Measurements from ENCODE around the gene ASCC1. TPM values are rescaled to one million over a fixed set of nuclear protein-coding genes. Genes with fewer than 3 reads are reported as not detected.

The ASCC1 gene
- total RNA-seq, 1 experiment from 2014 or later = 12.6 TPM

- no peaks in the 10 kb centered on the region for H3K9me3 ChIP-seq
- H3K36me3 ChIP-seq = peaks cover 15% of the 10 kb centered on the region
- H3K27me3 ChIP-seq = no peaks in the 10 kb centered on the region
- DNase-seq = no peak
- no peak overlapping the region for H3K4me3 ChIP-seq
Measured at GRCh38 chr10:72201293-72201692, 14.8 kb downstream of the ASCC1 start.

- Histone ChIP-seq H3K27me3 (no peaks in the 10 kb centered on the region), H3K36me3 (peaks cover 18% of the 10 kb centered on the region), H3K9me3 (no peaks in the 10 kb centered on the region), H3K4me3 (no peak overlapping the region)
- DNase-seq = no peak
Measured at GRCh38 chr10:72200883-72201282, 15.2 kb downstream of the ASCC1 start.

- DNase-seq = no peak
- H3K27me3 ChIP-seq = no peaks in the 10 kb centered on the region
- peaks cover 16% of the 10 kb centered on the region for H3K36me3 ChIP-seq
- H3K4me3 ChIP-seq = no peak overlapping the region
- H3K9me3 ChIP-seq = no peaks in the 10 kb centered on the region
Measured at GRCh38 chr10:72194949-72195348, 21.1 kb downstream of the ASCC1 start.

GRCh38 chr10:72186982-72187330, 29.1 kb downstream of the ASCC1 start:
- Histone ChIP-seq H3K27me3 (no peaks in the 10 kb centered on the region), H3K36me3 (peaks cover 3% of the 10 kb centered on the region), H3K9me3 (peaks cover 9% of the 10 kb centered on the region), H3K4me3 (no peak overlapping the region)
- DNase-seq = no peak

GRCh38 chr10:72186258-72186981, 29.7 kb downstream of the ASCC1 start:
- Histone ChIP-seq H3K36me3 (peaks cover 3% of the 10 kb centered on the region), H3K9me3 (peaks cover 9% of the 10 kb centered on the region), H3K27me3 (no peaks in the 10 kb centered on the region), H3K4me3 (no peak overlapping the region)
- no peak for DNase-seq

- H3K9me3 ChIP-seq = peaks cover 9% of the 10 kb centered on the region
- no peak overlapping the region for H3K4me3 ChIP-seq
- no peaks in the 10 kb centered on the region for H3K27me3 ChIP-seq
- DNase-seq = no peak
- peaks cover 3% of the 10 kb centered on the region for H3K36me3 ChIP-seq
Measured at GRCh38 chr10:72184156-72184555, 31.9 kb downstream of the ASCC1 start.

GRCh38 chr10:72177454-72177853, 38.6 kb downstream of the ASCC1 start:
- no peak for DNase-seq
- Histone ChIP-seq H3K36me3 (peaks cover 4% of the 10 kb centered on the region), H3K9me3 (no peaks in the 10 kb centered on the region), H3K27me3 (no peaks in the 10 kb centered on the region), H3K4me3 (no peak overlapping the region)

GRCh38 chr10:72176701-72177100, 39.4 kb downstream of the ASCC1 start:
- DNase-seq = no peak
- H3K4me3 ChIP-seq = no peak overlapping the region
- no peaks in the 10 kb centered on the region for H3K9me3 ChIP-seq
- H3K27me3 ChIP-seq = no peaks in the 10 kb centered on the region
- H3K36me3 ChIP-seq = peaks cover 4% of the 10 kb centered on the region

GRCh38 chr10:72175149-72175548, 40.9 kb downstream of the ASCC1 start:
- Histone ChIP-seq H3K4me3 (no peak overlapping the region), H3K27me3 (no peaks in the 10 kb centered on the region), H3K9me3 (no peaks in the 10 kb centered on the region), H3K36me3 (peaks cover 4% of the 10 kb centered on the region)
- DNase-seq = no peak

- Histone ChIP-seq H3K9me3 (no peaks in the 10 kb centered on the region), H3K36me3 (peaks cover 4% of the 10 kb centered on the region), H3K27me3 (no peaks in the 10 kb centered on the region), H3K4me3 (no peak overlapping the region)
- DNase-seq = no peak
Measured at GRCh38 chr10:72174297-72174662, 41.8 kb downstream of the ASCC1 start.

GRCh38 chr10:72173619-72174296, 42.3 kb downstream of the ASCC1 start:
- Histone ChIP-seq H3K9me3 (no peaks in the 10 kb centered on the region), H3K4me3 (no peak overlapping the region), H3K27me3 (no peaks in the 10 kb centered on the region), H3K36me3 (peaks cover 4% of the 10 kb centered on the region)
- peak; percentile 55 for DNase-seq

GRCh38 chr10:72173262-72173618, 42.8 kb downstream of the ASCC1 start:
- Histone ChIP-seq H3K4me3 (no peak overlapping the region), H3K27me3 (no peaks in the 10 kb centered on the region), H3K9me3 (no peaks in the 10 kb centered on the region), H3K36me3 (no peaks in the 10 kb centered on the region; the same call in none of the 2 replicates)
- DNase-seq = no peak

GRCh38 chr10:72171175-72171630, 44.9 kb downstream of the ASCC1 start:
- Histone ChIP-seq H3K36me3 (no peaks in the 10 kb centered on the region; the same call in 1 of the 2 replicates), H3K4me3 (no peak overlapping the region), H3K9me3 (no peaks in the 10 kb centered on the region), H3K27me3 (no peaks in the 10 kb centered on the region)
- peak; percentile 40 for DNase-seq

- H3K9me3 ChIP-seq = no peaks in the 10 kb centered on the region
- H3K4me3 ChIP-seq = no peak overlapping the region
- H3K36me3 ChIP-seq = no peaks in the 10 kb centered on the region; the same call in 1 of the 2 replicates
- DNase-seq = no peak
- H3K27me3 ChIP-seq = no peaks in the 10 kb centered on the region
Measured at GRCh38 chr10:72170733-72171132, 45.3 kb downstream of the ASCC1 start.

GRCh38 chr10:72170263-72170662, 45.8 kb downstream of the ASCC1 start:
- Histone ChIP-seq H3K27me3 (no peaks in the 10 kb centered on the region), H3K4me3 (no peak overlapping the region), H3K36me3 (no peaks in the 10 kb centered on the region; the same call in 1 of the 2 replicates), H3K9me3 (no peaks in the 10 kb centered on the region)
- no peak for DNase-seq

GRCh38 chr10:72167118-72167517, 49.0 kb downstream of the ASCC1 start:
- H3K36me3 ChIP-seq = no peaks in the 10 kb centered on the region; the same call in 1 of the 2 replicates
- H3K4me3 ChIP-seq = no peak overlapping the region
- no peaks in the 10 kb centered on the region for H3K27me3 ChIP-seq
- H3K9me3 ChIP-seq = no peaks in the 10 kb centered on the region
- no peak for DNase-seq

- Histone ChIP-seq H3K4me3 (no peak overlapping the region), H3K36me3 (no peaks in the 10 kb centered on the region; the same call in 1 of the 2 replicates), H3K27me3 (no peaks in the 10 kb centered on the region), H3K9me3 (no peaks in the 10 kb centered on the region)
- no peak for DNase-seq
Measured at GRCh38 chr10:72164617-72165016, 51.5 kb downstream of the ASCC1 start.

- Histone ChIP-seq H3K4me3 (no peak overlapping the region), H3K27me3 (no peaks in the 10 kb centered on the region), H3K9me3 (no peaks in the 10 kb centered on the region), H3K36me3 (no peaks in the 10 kb centered on the region; the same call in 1 of the 2 replicates)
- peak; percentile 3 for DNase-seq
Measured at GRCh38 chr10:72162978-72163377, 53.1 kb downstream of the ASCC1 start.

All from MG63 (cell line).